GM23248 (cell line): Measurements from ENCODE around the gene PPL. TPM values are rescaled to one million over a fixed set of nuclear protein-coding genes. Genes with fewer than 3 reads are reported as not detected.

ENCODE experiments used
- DNase-seq: peaks from one replicate; pipeline ENCODE4 v3.0.0-alpha.2; 2015
- H2AFZ ChIP-seq: fragments of 200-600 bp; sonication (generic); 2 replicates; pipeline ENCODE4 v1.6.1; 2016; ENCODE audit warnings: antibody characterized with exemption
- H3F3A ChIP-seq: fragments of 200-600 bp; sonication (generic); 2 replicates; pipeline ENCODE4 v1.6.1; 2016; ENCODE audit warnings: mild to moderate bottlenecking, antibody characterized with exemption, mixed run types; ENCODE audit not compliant: insufficient read depth
- H3K27ac ChIP-seq: fragments of 200-600 bp; sonication (generic); 2 replicates; pipeline ENCODE4 v1.5.1; 2016; ENCODE audit warnings: mild to moderate bottlenecking
- H3K27me3 ChIP-seq: fragments of 200-600 bp; sonication (generic); replicated peaks from 2 replicates; pipeline ENCODE4 v1.6.1; 2016; ENCODE audit warnings: mild to moderate bottlenecking; ENCODE audit not compliant: insufficient read depth
- H3K36me3 ChIP-seq: fragments of 200-600 bp; sonication (generic); 2 replicates; pipeline ENCODE4 v1.6.1; 2016; ENCODE audit warnings: low read depth, mild to moderate bottlenecking
- H3K4me1 ChIP-seq: fragments of 200-600 bp; sonication (generic); 2 replicates; pipeline ENCODE4 v1.6.1; 2016; ENCODE audit warnings: mild to moderate bottlenecking; ENCODE audit not compliant: insufficient read depth
- H3K4me2 ChIP-seq: fragments of 200-600 bp; sonication (generic); one replicate; pipeline ENCODE4 v1.6.1; 2016; ENCODE audit warnings: mild to moderate bottlenecking; ENCODE audit not compliant: unreplicated experiment
- H3K4me3 ChIP-seq: fragments of 200-600 bp; sonication (generic); 2 replicates; pipeline ENCODE4 v1.5.1; 2016; ENCODE audit warnings: mild to moderate bottlenecking
- H3K79me2 ChIP-seq: fragments of 200-600 bp; sonication (generic); 2 replicates; pipeline ENCODE4 v1.6.1; 2016; ENCODE audit warnings: mild to moderate bottlenecking; ENCODE audit not compliant: insufficient read depth
- H3K9ac ChIP-seq: fragments of 200-600 bp; sonication (generic); 2 replicates; pipeline ENCODE4 v1.6.1; 2016; ENCODE audit warnings: mild to moderate bottlenecking
- H3K9me2 ChIP-seq: fragments of 200-600 bp; sonication (generic); 2 replicates; pipeline ENCODE4 v1.6.1; 2016; ENCODE audit warnings: mixed run types, mild to moderate bottlenecking, moderate library complexity; ENCODE audit not compliant: insufficient read depth
- H3K9me3 ChIP-seq: fragments of 200-600 bp; sonication (generic); one replicate; pipeline ENCODE4 v1.6.1; 2017; ENCODE audit warnings: low read depth
- H4K20me1 ChIP-seq: fragments of 200-600 bp; sonication (generic); 2 replicates; pipeline ENCODE4 v1.6.0; 2016; ENCODE audit not compliant: insufficient read depth
- EZH2 ChIP-seq: fragments of 200-600 bp; sonication (generic); IDR thresholded peaks from 2 replicates; pipeline ENCODE4 v1.6.1; 2018; ENCODE audit warnings: antibody characterized with exemption, mild to moderate bottlenecking; ENCODE audit not compliant: insufficient read depth, poor library complexity, severe bottlenecking
- EZH2phosphoT487 ChIP-seq: fragments of 200-600 bp; sonication (generic); IDR thresholded peaks from 2 replicates; pipeline ENCODE4 v1.6.1; 2018; ENCODE audit warnings: antibody characterized with exemption, moderate library complexity, mild to moderate bottlenecking, low read depth; ENCODE audit not compliant: insufficient read depth
- WGBS, 2 experiments: methylation state at CpG; one replicate each; pipeline ENCODE4 v1.1.6; 2015 to 2017; ENCODE audit warnings: low lambda C conversion rate in 2 of 2, low coverage in 1 of 2; ENCODE audit errors: missing lambda C conversion rate in 2 of 2; 5-methylcytosine and 5-hydroxymethylcytosine counted together
- in situ Hi-C: fragments of 300-500 bp; cut with MboI; formaldehyde crosslinking; loops from 2 replicates; pipeline ENCODE4 v1.15.0; 2020
- polyA plus RNA-seq: library from polyadenylated mRNA; unstranded; fragments of >200 nt; fragmentation: Nextera tagmentation; extraction: Ambion mirVana; gene quantifications from 2 replicates; pipeline ENCODE4 v1.2.1, GENCODE V29; 2016
- total RNA-seq: library from RNA; depleted of rRNA; stranded (reverse); fragments of >200 nt; shearing (Covaris generic); gene quantifications from 2 replicates; pipeline ENCODE4 v1.2.3, GENCODE V29; 2014

Gene PPL
- total and polyA plus RNA-seq, 2 experiments from 2014 or later: 1.2 to 1.7 TPM

GRCh38 chr16:4926928-4927327, 10.0 kb downstream of the PPL start:
- WGBS, 2 experiments: 95 to 100% methylated on average over 2 of the region's 2 CpGs
- Histone ChIP-seq H3K27ac (no peak overlapping the region), H3F3A (no peaks in the 10 kb centered on the region), H3K36me3 (no peaks in the 10 kb centered on the region), H3K9me2 (no peaks in the 10 kb centered on the region), H3K9ac (no peak overlapping the region), H4K20me1 (no peaks in the 10 kb centered on the region), H3K9me3 (no peaks in the 10 kb centered on the region), H2AFZ (no peak overlapping the region), H3K27me3 (no peaks in the 10 kb centered on the region), H3K4me3 (no peak overlapping the region), H3K4me2 (no peak overlapping the region), H3K79me2 (no peaks in the 10 kb centered on the region), H3K4me1 (no peaks in the 10 kb centered on the region)
- TF ChIP-seq EZH2: no peak
- no peak for TF ChIP-seq EZH2phosphoT487
- DNase-seq: no peak
- in situ Hi-C loops: no loop called here

- in situ Hi-C loops: no loop called here
- TF ChIP-seq EZH2phosphoT487 (no peak), EZH2 (no peak)
- H3K79me2 ChIP-seq: no peaks in the 10 kb centered on the region
Observed at GRCh38 chr16:4925791-4926190, 11.2 kb downstream of the PPL start.

DNA sequence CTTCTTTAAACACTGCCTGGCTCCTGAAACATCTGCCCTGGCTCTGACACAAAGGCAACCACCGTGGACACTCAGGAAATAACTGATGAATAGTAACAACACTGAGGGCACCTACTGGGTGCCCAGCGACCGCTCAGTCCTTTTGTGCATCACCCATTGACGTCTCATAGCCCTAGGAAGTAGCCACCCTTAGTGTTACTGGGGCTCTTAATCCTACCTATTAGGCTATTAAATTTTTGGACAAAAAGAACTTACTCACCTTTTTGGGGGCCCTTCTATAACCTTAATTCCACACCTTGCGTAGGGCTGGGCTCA, 11.7 kb downstream of the PPL start:
- DNase-seq: no peak
- Histone ChIP-seq H4K20me1 (no peaks in the 10 kb centered on the region), H3K4me1 (no peaks in the 10 kb centered on the region), H3K27ac (no peak overlapping the region), H3K36me3 (no peaks in the 10 kb centered on the region), H3K4me3 (no peak overlapping the region), H3K4me2 (no peak overlapping the region), H2AFZ (no peak overlapping the region), H3K27me3 (no peaks in the 10 kb centered on the region), H3K9me3 (no peaks in the 10 kb centered on the region), H3K9ac (no peak overlapping the region), H3K79me2 (no peaks in the 10 kb centered on the region), H3F3A (no peaks in the 10 kb centered on the region), H3K9me2 (no peaks in the 10 kb centered on the region)
- in situ Hi-C loops: no loop called here
- WGBS, 2 experiments: 64 to 65% methylated on average over 5 of the region's 5 CpGs
- TF ChIP-seq EZH2phosphoT487: no peak
- no peak for TF ChIP-seq EZH2

More at GRCh38 chr16:4925791-4926190, 11.2 kb downstream of the PPL start:
- no peaks in the 10 kb centered on the region for H3F3A ChIP-seq
- H3K27ac ChIP-seq: no peak overlapping the region
- H3K9me3 ChIP-seq: no peaks in the 10 kb centered on the region
- no peak overlapping the region for H3K9ac ChIP-seq
- H3K27me3 ChIP-seq: no peaks in the 10 kb centered on the region
- no peak overlapping the region for H3K4me3 ChIP-seq
- 76 to 79% methylated on average over 5 of the region's 5 CpGs for whole genome bisulfite sequencing, 2 experiments
- DNase-seq: no peak
- no peaks in the 10 kb centered on the region for H3K4me1 ChIP-seq
- H2AFZ ChIP-seq: no peak overlapping the region
- H3K36me3 ChIP-seq: no peaks in the 10 kb centered on the region
- no peak overlapping the region for H3K4me2 ChIP-seq
- H3K9me2 ChIP-seq: no peaks in the 10 kb centered on the region
- no peaks in the 10 kb centered on the region for H4K20me1 ChIP-seq

- 50 to 52% methylated on average over 12 of the region's 12 CpGs for WGBS, 2 experiments
- Histone ChIP-seq H3K4me3 (no peak overlapping the region), H3K9me2 (no peaks in the 10 kb centered on the region), H4K20me1 (no peaks in the 10 kb centered on the region), H3K27ac (no peak overlapping the region), H3K36me3 (no peaks in the 10 kb centered on the region), H3K4me2 (no peak overlapping the region), H3K79me2 (no peaks in the 10 kb centered on the region), H3K9ac (no peak overlapping the region), H2AFZ (no peak overlapping the region), H3K27me3 (no peaks in the 10 kb centered on the region), H3K9me3 (no peaks in the 10 kb centered on the region), H3K4me1 (no peaks in the 10 kb centered on the region), H3F3A (no peaks in the 10 kb centered on the region)
- in situ Hi-C loops: no loop called here
- TF ChIP-seq EZH2phosphoT487: no peak
- TF ChIP-seq EZH2: no peak
- no peak for DNase-seq
Observed at GRCh38 chr16:4924593-4925292, 12.2 kb downstream of the PPL start.

DNA sequence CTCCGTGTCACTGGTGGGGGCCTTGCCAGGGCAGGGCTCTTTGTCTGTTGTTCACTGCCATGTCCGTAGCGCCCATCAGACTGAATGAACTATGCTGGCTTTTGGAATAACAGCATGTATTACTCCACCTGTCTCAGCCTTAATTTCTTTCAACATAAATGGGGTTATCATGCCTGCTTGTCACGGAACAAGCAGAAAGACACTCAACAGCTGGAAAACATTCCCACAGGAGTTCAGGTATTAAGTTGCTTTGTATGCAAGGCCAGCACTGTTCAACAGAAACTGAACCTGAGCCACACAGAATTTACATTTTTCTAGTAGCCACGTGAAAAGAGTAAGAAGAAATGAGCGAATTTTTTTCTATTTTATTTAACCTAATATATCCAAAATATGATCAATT, 13.1 kb downstream of the PPL start:
- no peak overlapping the region for H3K4me2 ChIP-seq
- no peaks in the 10 kb centered on the region for H3K27me3 ChIP-seq
- H3K9me2 ChIP-seq: no peaks in the 10 kb centered on the region
- DNase-seq: no peak
- H2AFZ ChIP-seq: no peak overlapping the region
- no peaks in the 10 kb centered on the region for H4K20me1 ChIP-seq
- WGBS, 2 experiments: 56 to 60% methylated on average over 6 of the region's 6 CpGs
- H3K9ac ChIP-seq: no peak overlapping the region
- H3K36me3 ChIP-seq: no peaks in the 10 kb centered on the region
- H3K4me1 ChIP-seq: no peaks in the 10 kb centered on the region
- no peaks in the 10 kb centered on the region for H3K79me2 ChIP-seq
- TF ChIP-seq EZH2phosphoT487 (no peak), EZH2 (no peak)
- H3K9me3 ChIP-seq: no peaks in the 10 kb centered on the region
- in situ Hi-C loops: no loop called here
- H3K27ac ChIP-seq: no peak overlapping the region
- H3F3A ChIP-seq: no peaks in the 10 kb centered on the region
- no peak overlapping the region for H3K4me3 ChIP-seq
